Body of pancreas (tissue), 4 donors: ENCODE data around the gene ALG12.

Experiments
- CTCF ChIP-seq, 7 experiments: fragments of 450-650 bp in 4 of 7; fragments of 200-600 bp in 3 of 7; sonication (generic) in 3 of 7; IDR thresholded peaks; one replicate each; pipeline ENCODE4 v1.5.1; 2016 to 2019; ENCODE audit warnings: antibody characterized with exemption in 7 of 7
- POLR2A ChIP-seq, 3 donors: fragments of 450-650 bp; IDR thresholded peaks; one replicate each; pipeline ENCODE4 v1.6.1; 2016; ENCODE audit warnings: antibody characterized with exemption in 3 of 3, mild to moderate bottlenecking in 2 of 3

DNA sequence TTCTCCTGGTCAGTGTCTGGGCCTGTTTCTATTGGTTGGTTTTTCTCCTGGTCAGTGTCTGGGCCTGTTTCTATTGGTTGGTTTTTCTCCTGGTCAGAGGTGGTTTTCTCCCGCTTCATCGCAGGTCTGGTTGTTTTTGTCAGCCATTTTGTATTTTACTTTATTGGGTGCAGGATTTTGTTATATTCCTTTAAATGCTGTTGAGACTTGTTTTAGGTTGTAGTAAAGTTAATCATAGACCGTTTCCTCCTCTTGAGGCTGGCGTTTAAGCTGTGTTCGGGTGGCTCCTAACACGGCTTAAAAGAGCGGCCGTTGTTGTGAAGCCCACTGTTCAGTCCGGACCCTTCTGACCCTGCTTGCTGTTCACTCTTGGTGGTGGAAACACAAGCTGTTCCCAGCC lies 38.4 kb downstream of the ALG12 start:
- TF ChIP-seq CTCF (IDR thresholded peaks at IDR 0.05): no peak
- TF ChIP-seq POLR2A (IDR thresholded peaks at IDR 0.05): no peak
